ES-I3 (cell line): ENCODE results near the gene DLX3.
"Not testable (repeated sequence)": the region's sequence is repeated elsewhere in the genome, so short reads cannot be mapped to it uniquely, and the experiment has no call there.

ENCODE experiments used
- H3K36me3 ChIP-seq: 2 replicates; pipeline ENCODE4 v1.6.1; 2013; ENCODE audit warnings: mild to moderate bottlenecking, low read length, control low read depth, moderate library complexity; ENCODE audit not compliant: insufficient read depth
- H3K4me1 ChIP-seq: 2 replicates; pipeline ENCODE4 v1.6.1; 2013; ENCODE audit warnings: mild to moderate bottlenecking, control low read depth, low read length; ENCODE audit not compliant: insufficient read depth
- H3K9ac ChIP-seq: 2 replicates; pipeline ENCODE4 v1.6.1; 2013; ENCODE audit warnings: low read depth, mild to moderate bottlenecking, low read length, moderate library complexity
- H3K9me3 ChIP-seq: 2 replicates; pipeline ENCODE4 v1.6.1; 2013; ENCODE audit warnings: mild to moderate bottlenecking, low read length, moderate library complexity; ENCODE audit not compliant: control insufficient read depth, insufficient read depth

The DLX3 gene

GRCh38 chr17:49995055-49995738 is at the start of gene DLX3:
Gene DLX3 (minus strand): TSS chr17:49995224. CDS start chr17:49994998, 226 bp downstream.
- no peaks in the 10 kb centered on the region for H3K36me3 ChIP-seq
- peaks cover 4% of the 10 kb centered on the region for H3K4me1 ChIP-seq
- peak within 1 kb of the TSS; percentile 53; the same call in 1 of the 2 replicates for H3K9ac ChIP-seq
- no peaks in the 10 kb centered on the region for H3K9me3 ChIP-seq

- no peak overlapping the region for H3K9ac ChIP-seq
- peaks cover 30% of the 10 kb centered on the region for H3K4me1 ChIP-seq
- no peaks in the 10 kb centered on the region for H3K9me3 ChIP-seq
- H3K36me3 ChIP-seq = no peaks in the 10 kb centered on the region
Measured at GRCh38 chr17:50044483-50044882, 49.5 kb upstream of the DLX3 start.

- Histone ChIP-seq H3K9ac (no peak overlapping the region), H3K9me3 (no peaks in the 10 kb centered on the region), H3K36me3 (no peaks in the 10 kb centered on the region), H3K4me1 (peaks cover 23% of the 10 kb centered on the region)
Measured at GRCh38 chr17:50043290-50044148, 48.5 kb upstream of the DLX3 start.

GRCh38 chr17:50042211-50042610 is 47.2 kb upstream of the DLX3 start:
- H3K36me3 ChIP-seq = no peaks in the 10 kb centered on the region
- peaks cover 11% of the 10 kb centered on the region for H3K4me1 ChIP-seq
- no peaks in the 10 kb centered on the region for H3K9me3 ChIP-seq
- no peak overlapping the region for H3K9ac ChIP-seq

GRCh38 chr17:50040496-50040895 is 45.5 kb upstream of the DLX3 start:
- H3K4me1 ChIP-seq = peaks cover 18% of the 10 kb centered on the region; the same call in 1 of the 2 replicates

GRCh38 chr17:50039058-50039457 is 44.0 kb upstream of the DLX3 start:
- Histone ChIP-seq H3K4me1 (peaks cover 21% of the 10 kb centered on the region; the same call in 1 of the 2 replicates), H3K9me3 (no peaks in the 10 kb centered on the region), H3K9ac (no peak overlapping the region), H3K36me3 (no peaks in the 10 kb centered on the region)

More at GRCh38 chr17:50040496-50040895, 45.5 kb upstream of the DLX3 start:
- not testable (repeated sequence) for H3K36me3 ChIP-seq, H3K9me3 ChIP-seq, H3K9ac ChIP-seq

- Histone ChIP-seq H3K9ac (no peak overlapping the region), H3K36me3 (no peaks in the 10 kb centered on the region), H3K9me3 (no peaks in the 10 kb centered on the region), H3K4me1 (peaks cover 21% of the 10 kb centered on the region; the same call in 1 of the 2 replicates)
Measured at GRCh38 chr17:50037321-50038107, 42.5 kb upstream of the DLX3 start.

GRCh38 chr17:50036455-50037261 is 41.6 kb upstream of the DLX3 start:
- Histone ChIP-seq H3K36me3 (no peaks in the 10 kb centered on the region), H3K9me3 (no peaks in the 10 kb centered on the region), H3K4me1 (peaks cover 21% of the 10 kb centered on the region; the same call in 1 of the 2 replicates), H3K9ac (no peak overlapping the region)

GRCh38 chr17:50035945-50036344 is 40.9 kb upstream of the DLX3 start:
- Histone ChIP-seq H3K4me1 (peaks cover 21% of the 10 kb centered on the region; the same call in 1 of the 2 replicates), H3K9ac (no peak overlapping the region), H3K9me3 (no peaks in the 10 kb centered on the region), H3K36me3 (no peaks in the 10 kb centered on the region)

- no peaks in the 10 kb centered on the region for H3K9me3 ChIP-seq
Measured at GRCh38 chr17:50035421-50035879, 40.4 kb upstream of the DLX3 start.

GRCh38 chr17:50034498-50035364 is 39.7 kb upstream of the DLX3 start:
- H3K9ac ChIP-seq = no peak overlapping the region
- H3K4me1 ChIP-seq = peaks cover 21% of the 10 kb centered on the region; the same call in 1 of the 2 replicates
- H3K9me3 ChIP-seq = no peaks in the 10 kb centered on the region

More at GRCh38 chr17:50035421-50035879, 40.4 kb upstream of the DLX3 start:
- Histone ChIP-seq H3K4me1 (peaks cover 21% of the 10 kb centered on the region; the same call in 1 of the 2 replicates), H3K9ac (no peak overlapping the region), H3K36me3 (no peaks in the 10 kb centered on the region)

GRCh38 chr17:50033316-50033715 is 38.3 kb upstream of the DLX3 start:
- H3K9me3 ChIP-seq = no peaks in the 10 kb centered on the region
- H3K4me1 ChIP-seq = peaks cover 29% of the 10 kb centered on the region
- H3K36me3 ChIP-seq = no peaks in the 10 kb centered on the region
- no peak overlapping the region for H3K9ac ChIP-seq

More at GRCh38 chr17:50034498-50035364, 39.7 kb upstream of the DLX3 start:
- no peaks in the 10 kb centered on the region for H3K36me3 ChIP-seq

- Histone ChIP-seq H3K9me3 (no peaks in the 10 kb centered on the region), H3K4me1 (peaks cover 18% of the 10 kb centered on the region), H3K36me3 (no peaks in the 10 kb centered on the region), H3K9ac (no peak overlapping the region)
Measured at GRCh38 chr17:50029185-50029584, 34.2 kb upstream of the DLX3 start.
